HepG2 (cell line): ENCODE data around the gene SIT1. TPM values are rescaled to one million over a fixed set of nuclear protein-coding genes. Genes with fewer than 3 reads are reported as not detected.
A peak's percentile ranks its signal among the peaks of the same experiment; 100 is the strongest.

Experiments
- AGO2 ChIP-seq: fragments of 200-400 bp; formaldehyde crosslinking; optimal IDR thresholded peaks from 2 replicates; pipeline ENCODE3; 2017; ENCODE audit warnings: mild to moderate bottlenecking, low read depth, low read length, moderate library complexity
- CAMTA2 ChIP-seq: sonication (generic); formaldehyde crosslinking; IDR thresholded peaks from 2 replicates; pipeline ENCODE4 v1.4.0; 2020; ENCODE audit warnings: mild to moderate bottlenecking, missing genetic modification reagents, borderline replicate concordance
- CC2D1A ChIP-seq: sonication (generic); formaldehyde crosslinking; IDR thresholded peaks from 2 replicates; pipeline ENCODE4 v1.8.1; 2023; ENCODE audit warnings: mild to moderate bottlenecking, missing genetic modification reagents
- CHCHD3 ChIP-seq: sonication (generic); formaldehyde crosslinking; IDR thresholded peaks from 2 replicates; pipeline ENCODE4 v1.8.0; 2022; ENCODE audit warnings: mild to moderate bottlenecking, missing genetic modification reagents, moderate library complexity
- FOXP1 ChIP-seq, 2 experiments: fragments of 450-650 bp in 1 of 2; IDR thresholded peaks; 2 replicates each; pipeline ENCODE4 v1.6.1; 2017 to 2018; ENCODE audit warnings: antibody characterized with exemption in 1 of 2
- GTF3A ChIP-seq: sonication (generic); formaldehyde crosslinking; conservative IDR thresholded peaks from 2 replicates; pipeline ENCODE4 v1.4.0; 2020; ENCODE audit warnings: mild to moderate bottlenecking, missing genetic modification reagents
- MTF1 ChIP-seq: sonication (generic); formaldehyde crosslinking; IDR thresholded peaks from 2 replicates; pipeline ENCODE4 v1.5.0; 2020; ENCODE audit warnings: missing genetic modification reagents
- NCOR1 ChIP-seq: fragments of 200-600 bp; sonication (generic); IDR thresholded peaks from 2 replicates; pipeline ENCODE4 v1.7.0; 2017; ENCODE audit warnings: antibody characterized with exemption, low read length, borderline replicate concordance
- NPAS2 ChIP-seq: sonication (generic); formaldehyde crosslinking; IDR thresholded peaks from 2 replicates; pipeline ENCODE4 v1.8.0; 2022; ENCODE audit warnings: mild to moderate bottlenecking, missing genetic modification reagents, borderline replicate concordance
- NR1H2 ChIP-seq: sonication (generic); formaldehyde crosslinking; IDR thresholded peaks from 2 replicates; pipeline ENCODE4 v1.8.1; 2022; ENCODE audit warnings: low read depth, missing genetic modification reagents, borderline replicate concordance
- PRPF4 ChIP-seq: fragments of 200-400 bp; formaldehyde crosslinking; IDR thresholded peaks from 2 replicates; pipeline ENCODE4 v1.6.1; 2016; ENCODE audit warnings: low read length, low read depth; ENCODE audit not compliant: poor library complexity, severe bottlenecking
- RAD51 ChIP-seq: fragments of 450-650 bp; IDR thresholded peaks from 2 replicates; pipeline ENCODE4 v1.6.1; 2016; ENCODE audit warnings: borderline replicate concordance
- RBM39 ChIP-seq: fragments of 200-400 bp; formaldehyde crosslinking; IDR thresholded peaks from one replicate; pipeline ENCODE4 v1.6.1; 2018; ENCODE audit warnings: antibody characterized with exemption, mild to moderate bottlenecking, low read depth, low read length; ENCODE audit not compliant: poor library complexity, severe bottlenecking
- SATB2 ChIP-seq: sonication (generic); formaldehyde crosslinking; IDR thresholded peaks from 2 replicates; pipeline ENCODE4 v1.5.0; 2020; ENCODE audit warnings: missing genetic modification reagents
- SYNCRIP ChIP-seq: fragments of 200-400 bp; formaldehyde crosslinking; IDR thresholded peaks from 2 replicates; pipeline ENCODE4 v1.6.1; 2018; ENCODE audit warnings: mild to moderate bottlenecking, low read depth, low read length; ENCODE audit not compliant: insufficient read depth
- ZNF20 ChIP-seq: sonication (generic); formaldehyde crosslinking; IDR thresholded peaks from 2 replicates; pipeline ENCODE4 v1.4.0; 2020; ENCODE audit warnings: mild to moderate bottlenecking, moderate library complexity, missing genetic modification reagents
- ZNF224 ChIP-seq: sonication (generic); formaldehyde crosslinking; IDR thresholded peaks from 2 replicates; pipeline ENCODE4 v1.5.0; 2020; ENCODE audit warnings: mild to moderate bottlenecking, missing genetic modification reagents
- ZNF496 ChIP-seq: sonication (generic); formaldehyde crosslinking; IDR thresholded peaks from 2 replicates; pipeline ENCODE4 v1.8.1; 2023; ENCODE audit warnings: mild to moderate bottlenecking, moderate library complexity, missing genetic modification reagents; ENCODE audit not compliant: insufficient replicate concordance
- ZNF792 ChIP-seq: IDR thresholded peaks from 2 replicates; pipeline ENCODE4 v1.6.1; 2016
- polyA plus RNA-seq, 8 experiments: library from polyadenylated mRNA; depleted of rRNA in 3 of 8; stranded (reverse) in 7 of 8; unstranded in 1 of 8; fragments of >200 nt; fragmentation: Illumina TruSeq in 4 of 8; extraction: Trizol in 4 of 8; gene quantifications; 2 replicates each; pipeline versions ENCODE4 v1.2.1 to v1.2.3, GENCODE V29; 2011 to 2016; ENCODE audit warnings: low read depth in 4 of 8, missing spikeins in 1 of 8, mixed read lengths in 1 of 8; ENCODE audit not compliant: insufficient read depth in 1 of 8
- total RNA-seq, 5 experiments: library from RNA; depleted of rRNA; stranded (reverse); fragments of >200 nt; fragmentation: Illumina TruSeq; extraction: Trizol; gene quantifications; 2 replicates each; pipeline ENCODE4 v1.2.3, GENCODE V29; 2016; ENCODE audit warnings: low read depth in 1 of 5
- TF ChIP-seq, protein P1 (sequence below): sonication (generic); formaldehyde crosslinking; IDR thresholded peaks from 2 replicates; pipeline ENCODE4 v1.4.0; 2020; ENCODE audit warnings: missing genetic modification reagents
- TF ChIP-seq, protein P2 (sequence below), 2 experiments: fragments of 450-650 bp in 1 of 2; sonication (generic) in 1 of 2; formaldehyde crosslinking; IDR thresholded peaks; 2 replicates each; pipeline versions ENCODE4 v1.5.0 to v1.8.0; 2020 to 2022; ENCODE audit warnings: mild to moderate bottlenecking in 1 of 2, missing genetic modification reagents in 1 of 2
- TF ChIP-seq, protein P3 (sequence below): fragments of 450-650 bp; IDR thresholded peaks from 2 replicates; pipeline ENCODE4 v1.6.1; 2017
- TF ChIP-seq, protein P4 (sequence below): IDR thresholded peaks from 2 replicates; pipeline ENCODE4 v1.6.1; 2016; ENCODE audit warnings: low read depth

The SIT1 gene
- total and polyA plus RNA-seq, 2 of the 13 experiments (the other 11 are each of a cell fraction or from before 2014, with no cell fraction given), result 0.09 to 6.7 TPM

DNA sequence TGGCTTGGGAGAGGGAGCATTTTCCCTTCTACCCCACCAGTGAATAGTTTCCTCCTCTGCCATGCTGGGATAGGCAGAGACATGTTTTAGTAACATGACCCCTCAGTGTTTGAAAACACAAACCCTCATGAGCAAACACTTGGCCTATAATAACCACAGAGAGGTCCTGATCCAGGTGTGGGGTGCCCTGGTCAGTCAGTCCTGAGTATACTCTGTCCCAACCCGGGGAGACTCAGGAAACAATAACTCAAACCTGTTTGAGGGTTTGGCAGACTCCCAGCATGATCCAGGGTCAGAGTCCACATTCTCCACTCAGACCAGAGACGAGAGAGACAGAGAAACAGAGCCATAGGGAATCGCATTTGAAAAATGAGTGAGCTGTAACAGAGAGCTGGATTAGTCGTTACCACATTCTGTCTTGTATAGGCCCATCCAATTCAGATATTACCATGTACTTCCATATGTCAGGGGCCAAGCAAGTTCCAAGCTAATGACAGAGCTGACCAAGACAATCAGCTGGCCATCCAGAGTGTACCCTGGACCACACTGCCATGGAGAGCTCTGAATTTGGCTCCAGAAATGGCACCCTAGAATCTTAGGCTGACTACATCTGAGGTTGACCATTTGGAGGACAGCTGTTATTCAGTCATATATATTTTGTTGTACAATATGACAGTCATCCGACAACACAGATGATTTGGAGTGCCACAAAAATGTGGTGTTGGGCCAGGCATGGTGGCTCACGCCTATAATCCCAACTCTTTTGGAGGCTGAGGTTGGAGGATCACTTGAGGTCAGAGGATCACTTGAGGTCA lies 18.8 kb upstream of the SIT1 start (continued):
- TF ChIP-seq, protein P1, sequence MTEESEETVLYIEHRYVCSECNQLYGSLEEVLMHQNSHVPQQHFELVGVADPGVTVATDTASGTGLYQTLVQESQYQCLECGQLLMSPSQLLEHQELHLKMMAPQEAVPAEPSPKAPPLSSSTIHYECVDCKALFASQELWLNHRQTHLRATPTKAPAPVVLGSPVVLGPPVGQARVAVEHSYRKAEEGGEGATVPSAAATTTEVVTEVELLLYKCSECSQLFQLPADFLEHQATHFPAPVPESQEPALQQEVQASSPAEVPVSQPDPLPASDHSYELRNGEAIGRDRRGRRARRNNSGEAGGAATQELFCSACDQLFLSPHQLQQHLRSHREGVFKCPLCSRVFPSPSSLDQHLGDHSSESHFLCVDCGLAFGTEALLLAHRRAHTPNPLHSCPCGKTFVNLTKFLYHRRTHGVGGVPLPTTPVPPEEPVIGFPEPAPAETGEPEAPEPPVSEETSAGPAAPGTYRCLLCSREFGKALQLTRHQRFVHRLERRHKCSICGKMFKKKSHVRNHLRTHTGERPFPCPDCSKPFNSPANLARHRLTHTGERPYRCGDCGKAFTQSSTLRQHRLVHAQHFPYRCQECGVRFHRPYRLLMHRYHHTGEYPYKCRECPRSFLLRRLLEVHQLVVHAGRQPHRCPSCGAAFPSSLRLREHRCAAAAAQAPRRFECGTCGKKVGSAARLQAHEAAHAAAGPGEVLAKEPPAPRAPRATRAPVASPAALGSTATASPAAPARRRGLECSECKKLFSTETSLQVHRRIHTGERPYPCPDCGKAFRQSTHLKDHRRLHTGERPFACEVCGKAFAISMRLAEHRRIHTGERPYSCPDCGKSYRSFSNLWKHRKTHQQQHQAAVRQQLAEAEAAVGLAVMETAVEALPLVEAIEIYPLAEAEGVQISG, result peak; percentile 29; the same call in 1 of the 2 replicates
- TF ChIP-seq AGO2, result no peak
- peak; percentile 79; the same call in 1 of the 2 replicates for TF ChIP-seq NCOR1
- 0 out of 2 replicates have a peak, but pooled peaks have one; percentile 48 for TF ChIP-seq ZNF792
- TF ChIP-seq CAMTA2 (CRISPR knock-in tag), result no peak
- TF ChIP-seq MTF1 (CRISPR knock-in tag), result no peak
- no peak for TF ChIP-seq ZNF224 (CRISPR knock-in tag)
- TF ChIP-seq NPAS2 (CRISPR knock-in tag), result no peak
- TF ChIP-seq RBM39, result no peak
- TF ChIP-seq, protein P2, sequence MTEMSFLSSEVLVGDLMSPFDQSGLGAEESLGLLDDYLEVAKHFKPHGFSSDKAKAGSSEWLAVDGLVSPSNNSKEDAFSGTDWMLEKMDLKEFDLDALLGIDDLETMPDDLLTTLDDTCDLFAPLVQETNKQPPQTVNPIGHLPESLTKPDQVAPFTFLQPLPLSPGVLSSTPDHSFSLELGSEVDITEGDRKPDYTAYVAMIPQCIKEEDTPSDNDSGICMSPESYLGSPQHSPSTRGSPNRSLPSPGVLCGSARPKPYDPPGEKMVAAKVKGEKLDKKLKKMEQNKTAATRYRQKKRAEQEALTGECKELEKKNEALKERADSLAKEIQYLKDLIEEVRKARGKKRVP (CRISPR knock-in tag; IDR thresholded peaks at IDR 0.05), result no peak
- TF ChIP-seq SATB2, result no peak
- no peak for TF ChIP-seq GTF3A
- TF ChIP-seq FOXP1 (IDR thresholded peaks at IDR 0.05), result no peak
- peak; percentile 38; the same call in 1 of the 2 replicates for TF ChIP-seq FOXP1 (CRISPR knock-in tag; IDR thresholded peaks at IDR 0.05)
- TF ChIP-seq, protein P3, sequence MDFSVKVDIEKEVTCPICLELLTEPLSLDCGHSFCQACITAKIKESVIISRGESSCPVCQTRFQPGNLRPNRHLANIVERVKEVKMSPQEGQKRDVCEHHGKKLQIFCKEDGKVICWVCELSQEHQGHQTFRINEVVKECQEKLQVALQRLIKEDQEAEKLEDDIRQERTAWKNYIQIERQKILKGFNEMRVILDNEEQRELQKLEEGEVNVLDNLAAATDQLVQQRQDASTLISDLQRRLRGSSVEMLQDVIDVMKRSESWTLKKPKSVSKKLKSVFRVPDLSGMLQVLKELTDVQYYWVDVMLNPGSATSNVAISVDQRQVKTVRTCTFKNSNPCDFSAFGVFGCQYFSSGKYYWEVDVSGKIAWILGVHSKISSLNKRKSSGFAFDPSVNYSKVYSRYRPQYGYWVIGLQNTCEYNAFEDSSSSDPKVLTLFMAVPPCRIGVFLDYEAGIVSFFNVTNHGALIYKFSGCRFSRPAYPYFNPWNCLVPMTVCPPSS, result no peak
- TF ChIP-seq CC2D1A (CRISPR knock-in tag), result no peak
- no peak for TF ChIP-seq RAD51
- TF ChIP-seq PRPF4, result no peak
- no peak for TF ChIP-seq SYNCRIP
- TF ChIP-seq ZNF20 (CRISPR knock-in tag), result no peak
- no peak for TF ChIP-seq NR1H2 (CRISPR knock-in tag)
- TF ChIP-seq ZNF496, result no peak
- TF ChIP-seq, protein P4, sequence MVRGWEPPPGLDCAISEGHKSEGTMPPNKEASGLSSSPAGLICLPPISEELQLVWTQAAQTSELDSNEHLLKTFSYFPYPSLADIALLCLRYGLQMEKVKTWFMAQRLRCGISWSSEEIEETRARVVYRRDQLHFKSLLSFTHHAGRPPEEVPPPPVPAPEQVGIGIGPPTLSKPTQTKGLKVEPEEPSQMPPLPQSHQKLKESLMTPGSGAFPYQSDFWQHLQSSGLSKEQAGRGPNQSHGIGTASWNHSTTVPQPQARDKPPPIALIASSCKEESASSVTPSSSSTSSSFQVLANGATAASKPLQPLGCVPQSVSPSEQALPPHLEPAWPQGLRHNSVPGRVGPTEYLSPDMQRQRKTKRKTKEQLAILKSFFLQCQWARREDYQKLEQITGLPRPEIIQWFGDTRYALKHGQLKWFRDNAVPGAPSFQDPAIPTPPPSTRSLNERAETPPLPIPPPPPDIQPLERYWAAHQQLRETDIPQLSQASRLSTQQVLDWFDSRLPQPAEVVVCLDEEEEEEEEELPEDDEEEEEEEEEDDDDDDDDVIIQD (CRISPR knock-in tag), result peak; percentile 51; the same call in 1 of the 2 replicates
- TF ChIP-seq CHCHD3 (CRISPR knock-in tag), result no peak
